ENCODE results near the gene NUDT4. TPM values are rescaled to one million over a fixed set of nuclear protein-coding genes. Genes with fewer than 3 reads are reported as not detected.
A peak's percentile ranks its signal among the peaks of the same experiment; 100 is the strongest.

The NUDT4 gene
- polyA plus RNA-seq, 1 of the 3 experiments (the other 2 are of a cell fraction): 19.8 TPM

DNA sequence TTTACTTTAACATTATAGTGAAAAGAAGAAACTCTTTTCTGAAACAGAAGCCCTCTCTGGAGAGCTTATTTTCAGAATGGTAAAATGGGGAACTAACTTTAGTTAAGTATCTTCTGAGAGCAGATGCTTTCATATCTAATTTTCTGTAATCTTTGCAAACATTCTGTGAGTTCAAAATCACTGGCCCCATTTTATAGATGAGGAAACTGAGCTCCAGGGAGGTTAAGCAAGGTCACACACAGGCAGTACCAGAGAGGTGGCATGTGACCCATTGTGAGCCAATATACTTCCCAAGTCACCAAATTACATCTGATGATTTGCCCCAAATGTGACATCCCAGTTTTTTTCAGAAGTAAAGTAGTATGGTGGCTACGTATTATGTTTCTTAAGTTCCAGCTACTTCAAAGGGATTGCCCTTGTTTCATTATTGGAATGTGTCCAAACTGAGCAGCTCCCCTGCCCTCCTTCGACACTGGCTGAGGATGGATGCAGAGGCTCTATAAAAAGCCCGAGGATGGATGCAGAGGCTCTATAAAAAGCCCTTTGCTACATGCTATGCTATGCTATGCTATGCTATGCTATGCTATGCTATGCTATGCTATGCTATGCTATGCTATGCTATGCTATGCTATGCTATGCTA is 36.2 kb upstream of the NUDT4 start:
- H3K9ac ChIP-seq: no peak overlapping the region
- no peak overlapping the region for H3K4me2 ChIP-seq
- no peak overlapping the region for H2AFZ ChIP-seq (ENCODE audit: low read depth)
- H3K27ac ChIP-seq (ENCODE audit: low read depth in 2 of 2, low read length in 1 of 2): no peak overlapping the region
- no peaks in the 10 kb centered on the region for H3K79me2 ChIP-seq (ENCODE audit: insufficient read depth)
- ChIA-PET POLR2A (no interaction called here), CTCF (interaction anchor here (0.7 to 1.2 kb wide), 3 partner anchors 22 to 233 kb away, joined by 3 read pairs; no protein-coding TSS in a partner anchor)
- no peak for DNase-seq
- no peaks in the 10 kb centered on the region for H4K20me1 ChIP-seq (ENCODE audit: insufficient read depth)
- H3K9me2 ChIP-seq: no peaks in the 10 kb centered on the region
- no peaks in the 10 kb centered on the region for H3K36me3 ChIP-seq (replicated peaks in 1 of 2; ENCODE audit: control insufficient read depth in 1 of 2, insufficient read depth in 2 of 2, low read length in 1 of 2)
- no peaks in the 10 kb centered on the region for H3F3A ChIP-seq (replicated peaks; ENCODE audit: insufficient read depth)
- H3K9me3 ChIP-seq: no peaks in the 10 kb centered on the region
- H3K4me1 ChIP-seq (ENCODE audit: control insufficient read depth in 1 of 2, insufficient read depth in 2 of 2, low read depth in 1 of 2, low read length in 1 of 2): no peaks in the 10 kb centered on the region; a peak in 1 of 4 replicates
- TF ChIP-seq, protein P1, sequence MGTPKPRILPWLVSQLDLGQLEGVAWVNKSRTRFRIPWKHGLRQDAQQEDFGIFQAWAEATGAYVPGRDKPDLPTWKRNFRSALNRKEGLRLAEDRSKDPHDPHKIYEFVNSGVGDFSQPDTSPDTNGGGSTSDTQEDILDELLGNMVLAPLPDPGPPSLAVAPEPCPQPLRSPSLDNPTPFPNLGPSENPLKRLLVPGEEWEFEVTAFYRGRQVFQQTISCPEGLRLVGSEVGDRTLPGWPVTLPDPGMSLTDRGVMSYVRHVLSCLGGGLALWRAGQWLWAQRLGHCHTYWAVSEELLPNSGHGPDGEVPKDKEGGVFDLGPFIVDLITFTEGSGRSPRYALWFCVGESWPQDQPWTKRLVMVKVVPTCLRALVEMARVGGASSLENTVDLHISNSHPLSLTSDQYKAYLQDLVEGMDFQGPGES (IDR thresholded peaks at IDR 0.05; ENCODE audit: low read depth, low read length): no peak
- TF ChIP-seq, protein P2, sequence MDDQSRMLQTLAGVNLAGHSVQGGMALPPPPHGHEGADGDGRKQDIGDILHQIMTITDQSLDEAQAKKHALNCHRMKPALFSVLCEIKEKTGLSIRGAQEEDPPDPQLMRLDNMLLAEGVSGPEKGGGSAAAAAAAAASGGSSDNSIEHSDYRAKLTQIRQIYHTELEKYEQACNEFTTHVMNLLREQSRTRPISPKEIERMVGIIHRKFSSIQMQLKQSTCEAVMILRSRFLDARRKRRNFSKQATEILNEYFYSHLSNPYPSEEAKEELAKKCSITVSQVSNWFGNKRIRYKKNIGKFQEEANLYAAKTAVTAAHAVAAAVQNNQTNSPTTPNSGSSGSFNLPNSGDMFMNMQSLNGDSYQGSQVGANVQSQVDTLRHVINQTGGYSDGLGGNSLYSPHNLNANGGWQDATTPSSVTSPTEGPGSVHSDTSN (IDR thresholded peaks at IDR 0.05): no peak
- TF ChIP-seq MEF2A (IDR thresholded peaks at IDR 0.05; ENCODE audit: borderline replicate concordance, low read depth) (no peak), GATA2 (CRISPR knock-in tag; IDR thresholded peaks at IDR 0.05) (no peak), CHD2 (IDR thresholded peaks at IDR 0.05; ENCODE audit: low read length, partially characterized antibody) (no peak), USF1 (IDR thresholded peaks at IDR 0.05; ENCODE audit: borderline replicate concordance, low read depth) (no peak), FOXM1 (IDR thresholded peaks at IDR 0.05; ENCODE audit: low read depth) (no peak), ELF1 (IDR thresholded peaks at IDR 0.05) (no peak), EZH2phosphoT487 (IDR thresholded peaks at IDR 0.05; ENCODE audit: borderline replicate concordance, low read depth) (no peak), RAD21 (IDR thresholded peaks at IDR 0.05; ENCODE audit: low read length) (no peak), RFX5 (IDR thresholded peaks at IDR 0.05; ENCODE audit: low read length) (no peak)
- no peak overlapping the region for H3K4me3 ChIP-seq (ENCODE audit: low read depth in 2 of 2, low read length in 1 of 2)
- H3K27me3 ChIP-seq (ENCODE audit: insufficient read depth): no peaks in the 10 kb centered on the region
- WGBS (ENCODE audit: low lambda C conversion rate): 92% methylated on average over 3 of the region's 3 CpGs

GRCh38 chr12:93347054-93347785 is 30.5 kb upstream of the NUDT4 start:
- Histone ChIP-seq H2AFZ (ENCODE audit: low read depth) (0 out of 2 replicates have a peak overlapping the region, but pooled peaks have one; percentile 38), H3K4me2 (no peak overlapping the region), H3K4me1 (ENCODE audit: control insufficient read depth in 1 of 2, insufficient read depth in 2 of 2, low read depth in 1 of 2, low read length in 1 of 2) (peaks cover 0 to 5% of the 10 kb centered on the region in 2 experiments; a peak in 2 of 4 replicates), H3K27me3 (ENCODE audit: insufficient read depth) (no peaks in the 10 kb centered on the region), H3K9me2 (no peaks in the 10 kb centered on the region), H4K20me1 (ENCODE audit: insufficient read depth) (no peaks in the 10 kb centered on the region), H3K27ac (ENCODE audit: low read depth in 2 of 2, low read length in 1 of 2) (no peak overlapping the region), H3K36me3 (replicated peaks in 1 of 2; ENCODE audit: control insufficient read depth in 1 of 2, insufficient read depth in 2 of 2, low read length in 1 of 2) (no peaks in the 10 kb centered on the region), H3K4me3 (ENCODE audit: low read depth in 2 of 2, low read length in 1 of 2) (no peak overlapping the region), H3K9me3 (no peaks in the 10 kb centered on the region), H3F3A (replicated peaks; ENCODE audit: insufficient read depth) (no peaks in the 10 kb centered on the region), H3K79me2 (ENCODE audit: insufficient read depth) (no peaks in the 10 kb centered on the region), H3K9ac (no peak overlapping the region)
- CTCF ChIA-PET: no interaction called here
- no peak for TF ChIP-seq TCF12 (IDR thresholded peaks at IDR 0.05)
- TF ChIP-seq USF1 (IDR thresholded peaks at IDR 0.05; ENCODE audit: borderline replicate concordance, low read depth): peak; percentile 55; the same call in 1 of the 2 replicates
- peak; percentile 31 for TF ChIP-seq CHD2 (IDR thresholded peaks at IDR 0.05; ENCODE audit: low read length, partially characterized antibody)
- POLR2A ChIA-PET: no interaction called here
- 54% methylated on average over 8 of the region's 8 CpGs for WGBS (ENCODE audit: low lambda C conversion rate)
- peak; percentile 47 for DNase-seq

Data from SK-N-SH (cell line).